ENCODE results near the gene GPAM.

Gene GPAM

GRCh38 chr10:112195224-112195623 is 11.7 kb upstream of the GPAM start:
- TF ChIP-seq OSR1 (CRISPR knock-in tag; IDR thresholded peaks at IDR 0.05) (no peak), ZNF8 (CRISPR knock-in tag; IDR thresholded peaks at IDR 0.05) (no peak)
- ATAC-seq, result no peak

DNA sequence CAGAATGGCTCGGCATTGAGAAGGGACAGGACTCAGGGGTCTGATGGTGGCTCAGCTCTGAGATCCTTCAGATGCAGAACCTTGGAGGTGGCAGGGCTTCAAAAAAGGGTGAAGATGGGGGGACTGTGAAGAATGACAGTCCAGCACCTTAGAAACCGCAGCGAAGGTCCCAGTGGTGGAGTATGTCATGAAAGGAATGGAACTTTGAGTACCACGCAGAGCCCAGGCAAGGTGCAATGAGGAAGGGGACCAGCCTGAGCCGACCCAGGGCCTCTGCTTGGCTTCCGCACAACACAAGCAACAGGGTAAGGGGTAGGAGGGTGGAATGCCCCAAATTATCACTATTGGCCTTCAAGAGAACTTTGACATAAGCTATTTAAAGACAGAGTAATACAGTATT is 8.2 kb upstream of the GPAM start:
- TF ChIP-seq ESRRG (CRISPR knock-in tag; IDR thresholded peaks at IDR 0.05) (no peak), GLIS3 (CRISPR knock-in tag; IDR thresholded peaks at IDR 0.05) (no peak), RARB (CRISPR knock-in tag; IDR thresholded peaks at IDR 0.05) (no peak), TCF4 (CRISPR knock-in tag; IDR thresholded peaks at IDR 0.05; ENCODE audit: borderline replicate concordance) (no peak), ZNF565 (CRISPR knock-in tag; conservative IDR thresholded peaks at IDR 0.05; ENCODE audit: low read depth) (no peak), ISL1 (CRISPR knock-in tag; IDR thresholded peaks at IDR 0.05) (no peak), POU6F1 (CRISPR knock-in tag; IDR thresholded peaks at IDR 0.05; ENCODE audit: borderline replicate concordance, low read depth) (no peak), PATZ1 (CRISPR knock-in tag; IDR thresholded peaks at IDR 0.05; ENCODE audit: borderline replicate concordance) (no peak), ZNF8 (CRISPR knock-in tag; IDR thresholded peaks at IDR 0.05) (no peak), CSDC2 (CRISPR knock-in tag; IDR thresholded peaks at IDR 0.05) (no peak), ZFP30 (CRISPR knock-in tag; IDR thresholded peaks at IDR 0.05) (no peak), OSR1 (CRISPR knock-in tag; IDR thresholded peaks at IDR 0.05) (no peak), ZNF70 (CRISPR knock-in tag; IDR thresholded peaks at IDR 0.05) (no peak), BACH2 (CRISPR knock-in tag; IDR thresholded peaks at IDR 0.05; ENCODE audit: borderline replicate concordance) (no peak)
- no peak for ATAC-seq

GRCh38 chr10:112191041-112191590 is 7.6 kb upstream of the GPAM start:
- ATAC-seq, result no peak
- TF ChIP-seq ZNF70 (CRISPR knock-in tag; IDR thresholded peaks at IDR 0.05), result no peak
- no peak for TF ChIP-seq ZC3H10 (CRISPR knock-in tag; IDR thresholded peaks at IDR 0.05)
- TF ChIP-seq GLIS3 (CRISPR knock-in tag; IDR thresholded peaks at IDR 0.05), result no peak
- TF ChIP-seq, protein P1, sequence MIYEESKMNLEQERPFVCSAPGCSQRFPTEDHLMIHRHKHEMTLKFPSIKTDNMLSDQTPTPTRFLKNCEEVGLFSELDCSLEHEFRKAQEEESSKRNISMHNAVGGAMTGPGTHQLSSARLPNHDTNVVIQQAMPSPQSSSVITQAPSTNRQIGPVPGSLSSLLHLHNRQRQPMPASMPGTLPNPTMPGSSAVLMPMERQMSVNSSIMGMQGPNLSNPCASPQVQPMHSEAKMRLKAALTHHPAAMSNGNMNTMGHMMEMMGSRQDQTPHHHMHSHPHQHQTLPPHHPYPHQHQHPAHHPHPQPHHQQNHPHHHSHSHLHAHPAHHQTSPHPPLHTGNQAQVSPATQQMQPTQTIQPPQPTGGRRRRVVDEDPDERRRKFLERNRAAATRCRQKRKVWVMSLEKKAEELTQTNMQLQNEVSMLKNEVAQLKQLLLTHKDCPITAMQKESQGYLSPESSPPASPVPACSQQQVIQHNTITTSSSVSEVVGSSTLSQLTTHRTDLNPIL (CRISPR knock-in tag; IDR thresholded peaks at IDR 0.05; ENCODE audit: low read depth), result no peak
- no peak for TF ChIP-seq ZNF8 (CRISPR knock-in tag; IDR thresholded peaks at IDR 0.05)
- TF ChIP-seq TCF4 (CRISPR knock-in tag; IDR thresholded peaks at IDR 0.05; ENCODE audit: borderline replicate concordance), result no peak
- no peak for TF ChIP-seq RARB (CRISPR knock-in tag; IDR thresholded peaks at IDR 0.05)
- no peak for TF ChIP-seq PPARA (CRISPR knock-in tag; IDR thresholded peaks at IDR 0.05; ENCODE audit: borderline replicate concordance)
- TF ChIP-seq ISL1 (CRISPR knock-in tag; IDR thresholded peaks at IDR 0.05), result no peak
- TF ChIP-seq POU6F1 (CRISPR knock-in tag; IDR thresholded peaks at IDR 0.05; ENCODE audit: borderline replicate concordance, low read depth), result no peak

DNA sequence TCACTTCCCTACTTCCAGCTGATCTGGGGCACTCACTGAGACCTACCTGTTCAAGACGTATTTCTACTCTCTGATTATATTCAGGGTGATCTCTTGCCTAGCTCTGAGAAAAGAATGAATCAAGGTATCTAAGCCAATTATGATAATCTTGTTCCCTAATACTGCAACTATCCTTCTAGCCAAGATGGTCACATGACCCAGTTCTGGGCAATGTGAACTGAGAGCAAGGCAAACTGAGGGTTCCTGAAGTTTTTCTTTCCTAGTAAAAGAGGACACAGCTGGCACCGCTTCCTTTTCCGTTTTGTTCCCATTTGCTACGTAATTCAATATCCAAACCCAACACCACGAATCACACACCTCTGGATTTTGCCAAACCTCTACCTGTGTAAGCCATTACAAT is 5.9 kb upstream of the GPAM start:
- TF ChIP-seq OSR1 (CRISPR knock-in tag; IDR thresholded peaks at IDR 0.05), result no peak
- no peak for TF ChIP-seq ZNF8 (CRISPR knock-in tag; IDR thresholded peaks at IDR 0.05)
- TF ChIP-seq ISL1 (CRISPR knock-in tag; IDR thresholded peaks at IDR 0.05), result no peak
- TF ChIP-seq RARB (CRISPR knock-in tag; IDR thresholded peaks at IDR 0.05), result no peak
- no peak for TF ChIP-seq ZNF565 (CRISPR knock-in tag; conservative IDR thresholded peaks at IDR 0.05; ENCODE audit: low read depth)
- ATAC-seq, result no peak

GRCh38 chr10:112187527-112187926 is 4.0 kb upstream of the GPAM start:
- TF ChIP-seq PATZ1 (CRISPR knock-in tag; IDR thresholded peaks at IDR 0.05; ENCODE audit: borderline replicate concordance), result no peak
- no peak for TF ChIP-seq POU6F1 (CRISPR knock-in tag; IDR thresholded peaks at IDR 0.05; ENCODE audit: borderline replicate concordance, low read depth)
- ATAC-seq, result no peak

Measured in SK-N-SH treated with all-trans-retinoic acid at 6 μM for 48 hours (cell line).